K562 (cell line): ENCODE measurements around the gene DLK1.

Experiments
- ATF7 ChIP-seq: fragments of 450-650 bp; IDR thresholded peaks from 2 replicates; pipeline ENCODE4 v1.7.1; 2014; ENCODE audit warnings: mild to moderate bottlenecking, moderate library complexity
- CTCF ChIP-seq, 3 experiments: IDR thresholded peaks in 2 of 3; conservative IDR thresholded peaks in 1 of 3; 2 replicates each; pipeline ENCODE4 v1.5.1; 2011 to 2012; ENCODE audit warnings: low read length in 3 of 3, mild to moderate bottlenecking in 3 of 3, control low read depth in 2 of 3, improper control_type of control experiment in 1 of 3, inconsistent platforms in 1 of 3, low read depth in 1 of 3, mixed read lengths in 1 of 3, moderate library complexity in 1 of 3; ENCODE audit not compliant: insufficient read depth in 2 of 3
- GABPA ChIP-seq: fragments of 200-800 bp; sonication (Bioruptor generic); conservative IDR thresholded peaks from 2 replicates; pipeline ENCODE4 v1.6.1; 2016; ENCODE audit warnings: low read depth, missing genetic modification characterization, missing compliant biosample characterization
- KDM1A ChIP-seq, 2 experiments: fragments of 450-650 bp; IDR thresholded peaks; 2 replicates each; pipeline ENCODE4 v1.6.1; 2016; ENCODE audit warnings: mild to moderate bottlenecking in 2 of 2
- NCOA2 ChIP-seq, 2 experiments: fragments of 450-650 bp; IDR thresholded peaks; 2 replicates each; pipeline ENCODE4 v1.6.1; 2018; ENCODE audit warnings: mild to moderate bottlenecking in 2 of 2, moderate library complexity in 1 of 2; ENCODE audit not compliant: partially characterized antibody in 2 of 2
- NELFE ChIP-seq: IDR thresholded peaks from 2 replicates; pipeline ENCODE4 v1.6.1; 2011; ENCODE audit warnings: mild to moderate bottlenecking; ENCODE audit not compliant: insufficient read depth, insufficient read length
- TARDBP ChIP-seq: fragments of 450-650 bp; IDR thresholded peaks from 2 replicates; pipeline ENCODE4 v1.6.1; 2016
- THAP12 ChIP-seq: fragments of 250-450 bp; sonication (Bioruptor Pico); IDR thresholded peaks from 2 replicates; pipeline ENCODE4 v1.9.0; 2021; ENCODE audit warnings: mild to moderate bottlenecking, inconsistent platforms

DNA sequence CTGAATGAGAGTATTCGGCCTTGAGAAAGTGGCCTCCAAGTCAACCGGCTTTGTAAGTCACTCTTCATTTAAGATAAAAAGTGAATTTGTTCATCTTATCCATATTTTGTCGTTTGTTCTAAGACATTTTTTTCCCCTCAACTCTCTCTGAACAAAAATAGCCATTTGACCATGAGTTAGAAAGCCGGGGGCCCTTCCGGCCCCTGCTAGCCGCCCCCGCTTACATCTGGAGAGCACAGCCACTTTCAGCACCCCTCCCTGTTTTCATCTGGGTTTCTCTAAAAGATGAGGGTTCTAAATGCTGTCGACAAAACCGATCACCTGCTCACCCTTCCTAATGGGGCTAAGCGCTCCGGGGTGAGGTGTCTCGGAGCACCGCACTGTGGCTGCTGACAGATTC, 30.7 kb upstream of the DLK1 start:
- TF ChIP-seq NCOA2 (IDR thresholded peaks at IDR 0.05; ENCODE audit: partially characterized antibody in 2 of 2) (no peak), CTCF (IDR thresholded peaks at IDR 0.05 in 2 of 3, conservative IDR thresholded peaks at IDR 0.05 in 1 of 3; ENCODE audit: insufficient read depth in 2 of 3, low read depth in 1 of 3, low read length in 3 of 3) (no peak), GABPA (tag) (no peak), THAP12 (CRISPR knock-in tag) (no peak), TARDBP (no peak), KDM1A (IDR thresholded peaks at IDR 0.05) (no peak), NELFE (no peak), ATF7 (no peak)
